ENCODE results near the gene KHDRBS2.

GRCh38 chr6:62246087-62246486 is 39.9 kb downstream of the KHDRBS2 start:
- TF ChIP-seq, protein P1, sequence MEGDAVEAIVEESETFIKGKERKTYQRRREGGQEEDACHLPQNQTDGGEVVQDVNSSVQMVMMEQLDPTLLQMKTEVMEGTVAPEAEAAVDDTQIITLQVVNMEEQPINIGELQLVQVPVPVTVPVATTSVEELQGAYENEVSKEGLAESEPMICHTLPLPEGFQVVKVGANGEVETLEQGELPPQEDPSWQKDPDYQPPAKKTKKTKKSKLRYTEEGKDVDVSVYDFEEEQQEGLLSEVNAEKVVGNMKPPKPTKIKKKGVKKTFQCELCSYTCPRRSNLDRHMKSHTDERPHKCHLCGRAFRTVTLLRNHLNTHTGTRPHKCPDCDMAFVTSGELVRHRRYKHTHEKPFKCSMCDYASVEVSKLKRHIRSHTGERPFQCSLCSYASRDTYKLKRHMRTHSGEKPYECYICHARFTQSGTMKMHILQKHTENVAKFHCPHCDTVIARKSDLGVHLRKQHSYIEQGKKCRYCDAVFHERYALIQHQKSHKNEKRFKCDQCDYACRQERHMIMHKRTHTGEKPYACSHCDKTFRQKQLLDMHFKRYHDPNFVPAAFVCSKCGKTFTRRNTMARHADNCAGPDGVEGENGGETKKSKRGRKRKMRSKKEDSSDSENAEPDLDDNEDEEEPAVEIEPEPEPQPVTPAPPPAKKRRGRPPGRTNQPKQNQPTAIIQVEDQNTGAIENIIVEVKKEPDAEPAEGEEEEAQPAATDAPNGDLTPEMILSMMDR (CRISPR knock-in tag; IDR thresholded peaks at IDR 0.05): no peak
- TF ChIP-seq HCFC1 (IDR thresholded peaks at IDR 0.05; ENCODE audit: low read depth, low read length) (no peak), TERF1 (CRISPR knock-in tag; IDR thresholded peaks at IDR 0.05) (no peak), USF2 (IDR thresholded peaks at IDR 0.05; ENCODE audit: low read depth, low read length) (no peak), USF2 (CRISPR knock-in tag; IDR thresholded peaks at IDR 0.05; ENCODE audit: borderline replicate concordance) (no peak), ZKSCAN8 (CRISPR knock-in tag; IDR thresholded peaks at IDR 0.05; ENCODE audit: borderline replicate concordance) (no peak), NR2F2 (IDR thresholded peaks at IDR 0.05; ENCODE audit: borderline replicate concordance, low read depth) (no peak), ZMAT3 (CRISPR knock-in tag; conservative IDR thresholded peaks at IDR 0.05) (no peak), SMAD3 (CRISPR knock-in tag; IDR thresholded peaks at IDR 0.05) (no peak), ASH2L (IDR thresholded peaks at IDR 0.05; ENCODE audit: insufficient read length, low read depth, low read length) (no peak), MYC (CRISPR knock-in tag; IDR thresholded peaks at IDR 0.05; ENCODE audit: borderline replicate concordance) (no peak), NFRKB (IDR thresholded peaks at IDR 0.05) (no peak), NR1H2 (CRISPR knock-in tag; IDR thresholded peaks at IDR 0.05; ENCODE audit: borderline replicate concordance, low read depth) (no peak)
- TF ChIP-seq, protein P2, sequence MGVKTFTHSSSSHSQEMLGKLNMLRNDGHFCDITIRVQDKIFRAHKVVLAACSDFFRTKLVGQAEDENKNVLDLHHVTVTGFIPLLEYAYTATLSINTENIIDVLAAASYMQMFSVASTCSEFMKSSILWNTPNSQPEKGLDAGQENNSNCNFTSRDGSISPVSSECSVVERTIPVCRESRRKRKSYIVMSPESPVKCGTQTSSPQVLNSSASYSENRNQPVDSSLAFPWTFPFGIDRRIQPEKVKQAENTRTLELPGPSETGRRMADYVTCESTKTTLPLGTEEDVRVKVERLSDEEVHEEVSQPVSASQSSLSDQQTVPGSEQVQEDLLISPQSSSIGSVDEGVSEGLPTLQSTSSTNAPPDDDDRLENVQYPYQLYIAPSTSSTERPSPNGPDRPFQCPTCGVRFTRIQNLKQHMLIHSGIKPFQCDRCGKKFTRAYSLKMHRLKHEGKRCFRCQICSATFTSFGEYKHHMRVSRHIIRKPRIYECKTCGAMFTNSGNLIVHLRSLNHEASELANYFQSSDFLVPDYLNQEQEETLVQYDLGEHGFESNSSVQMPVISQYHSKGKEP (CRISPR knock-in tag; IDR thresholded peaks at IDR 0.05): no peak

Measured in HepG2 (cell line).